ENCODE data around the gene EXPH5.

EXPH5 gene

GRCh38 chr11:108497317-108498045, 96.1 kb downstream of the EXPH5 start:
- peak overlapping the region; percentile 54 for H3K4me3 ChIP-seq (replicated peaks; ENCODE audit: low read depth, low read length)
- no peak for TF ChIP-seq CTCF (IDR thresholded peaks at IDR 0.05; ENCODE audit: low read depth, low read length, missing control alignments)
- DNase-seq (ENCODE audit: extremely low read depth, low read depth) = peak; percentile 97

GRCh38 chr11:108496643-108497256, 96.8 kb downstream of the EXPH5 start:
- TF ChIP-seq CTCF (IDR thresholded peaks at IDR 0.05; ENCODE audit: low read depth, low read length, missing control alignments) = no peak
- peak overlapping the region; percentile 54 for H3K4me3 ChIP-seq (replicated peaks; ENCODE audit: low read depth, low read length)
- DNase-seq (ENCODE audit: extremely low read depth, low read depth) = no peak

- H3K4me3 ChIP-seq (replicated peaks; ENCODE audit: low read depth, low read length) = no peak overlapping the region
- TF ChIP-seq CTCF (IDR thresholded peaks at IDR 0.05; ENCODE audit: low read depth, low read length, missing control alignments) = no peak
- DNase-seq (ENCODE audit: extremely low read depth, low read depth) = no peak
These were observed 98.2 kb downstream of the EXPH5 start for GRCh38 chr11:108495326-108495725.

GRCh38 chr11:108494182-108494581, 99.4 kb downstream of the EXPH5 start:
- no peak overlapping the region for H3K4me3 ChIP-seq (replicated peaks; ENCODE audit: low read depth, low read length)
- no peak for TF ChIP-seq CTCF (IDR thresholded peaks at IDR 0.05; ENCODE audit: low read depth, low read length, missing control alignments)
- no peak for DNase-seq (ENCODE audit: extremely low read depth, low read depth)

- no peak for TF ChIP-seq CTCF (IDR thresholded peaks at IDR 0.05; ENCODE audit: low read depth, low read length, missing control alignments)
- no peak for DNase-seq (ENCODE audit: extremely low read depth, low read depth)
- H3K4me3 ChIP-seq (replicated peaks; ENCODE audit: low read depth, low read length) = no peak overlapping the region
These were observed 101.6 kb downstream of the EXPH5 start for GRCh38 chr11:108491936-108492335.

- TF ChIP-seq CTCF (IDR thresholded peaks at IDR 0.05; ENCODE audit: low read depth, low read length, missing control alignments) = no peak
- H3K4me3 ChIP-seq (replicated peaks; ENCODE audit: low read depth, low read length) = no peak overlapping the region
- DNase-seq (ENCODE audit: extremely low read depth, low read depth) = no peak
These were observed 106.7 kb downstream of the EXPH5 start for GRCh38 chr11:108486828-108487227.

Measured in HFF-Myc (cell line).